Colonic mucosa (tissue), 4 donors: ENCODE results near the gene CASP10. TPM values are rescaled to one million over a fixed set of nuclear protein-coding genes. Genes with fewer than 3 reads are reported as not detected.

Experiments used
- DNase-seq: peaks from one replicate; pipeline ENCODE4 v3.0.0-alpha.2; 2020
- H3K27ac ChIP-seq: fragments of 200-600 bp; one replicate; pipeline ENCODE4 v1.8.0; 2021
- H3K27me3 ChIP-seq: fragments of 200-600 bp; one replicate; pipeline ENCODE4 v1.8.0; 2021
- H3K36me3 ChIP-seq: fragments of 200-600 bp; one replicate; pipeline ENCODE4 v1.8.0; 2021
- H3K4me1 ChIP-seq: fragments of 200-600 bp; one replicate; pipeline ENCODE4 v1.8.0; 2021; ENCODE audit warnings: mild to moderate bottlenecking
- H3K4me3 ChIP-seq: fragments of 200-600 bp; one replicate; pipeline ENCODE4 v1.8.0; 2021
- H3K9ac ChIP-seq, 2 donors: one replicate each; pipeline ENCODE4 v1.7.0; 2013; ENCODE audit warnings: control low read depth in 2 of 2, low read depth in 2 of 2, low read length in 2 of 2
- H3K9me3 ChIP-seq: fragments of 200-600 bp; one replicate; pipeline ENCODE4 v1.8.0; 2021
- intact Hi-C: fragments of 100-400 bp; cut with DNase I; formaldehyde crosslinking; loops from one replicate; pipeline ENCODE4 v1.14.1; 2022
- total RNA-seq, 2 donors: library from RNA; stranded (reverse); fragmentation: NEBNext Ultra II Directional in 1 of 2; extraction: Animal tissue kit (Norgen Biotek cat#: 25700) in 1 of 2; gene quantifications; one replicate each; pipeline ENCODE4 v1.2.1, GENCODE V29; 2021
- TF ChIP-seq, protein P1 (sequence below): fragments of 200-600 bp; IDR thresholded peaks from one replicate; pipeline ENCODE4 v1.8.0; 2022; ENCODE audit warnings: antibody characterized with exemption, mild to moderate bottlenecking
- donor health status: healthy.
- donor health status: DM: no; HTN: no; CAD: no.
- donor health status: DM: no; HTN: no; CAD: no.

CASP10 gene
- total RNA-seq, 2 donors from 2014 or later = 28.0 to 52.3 TPM

DNA sequence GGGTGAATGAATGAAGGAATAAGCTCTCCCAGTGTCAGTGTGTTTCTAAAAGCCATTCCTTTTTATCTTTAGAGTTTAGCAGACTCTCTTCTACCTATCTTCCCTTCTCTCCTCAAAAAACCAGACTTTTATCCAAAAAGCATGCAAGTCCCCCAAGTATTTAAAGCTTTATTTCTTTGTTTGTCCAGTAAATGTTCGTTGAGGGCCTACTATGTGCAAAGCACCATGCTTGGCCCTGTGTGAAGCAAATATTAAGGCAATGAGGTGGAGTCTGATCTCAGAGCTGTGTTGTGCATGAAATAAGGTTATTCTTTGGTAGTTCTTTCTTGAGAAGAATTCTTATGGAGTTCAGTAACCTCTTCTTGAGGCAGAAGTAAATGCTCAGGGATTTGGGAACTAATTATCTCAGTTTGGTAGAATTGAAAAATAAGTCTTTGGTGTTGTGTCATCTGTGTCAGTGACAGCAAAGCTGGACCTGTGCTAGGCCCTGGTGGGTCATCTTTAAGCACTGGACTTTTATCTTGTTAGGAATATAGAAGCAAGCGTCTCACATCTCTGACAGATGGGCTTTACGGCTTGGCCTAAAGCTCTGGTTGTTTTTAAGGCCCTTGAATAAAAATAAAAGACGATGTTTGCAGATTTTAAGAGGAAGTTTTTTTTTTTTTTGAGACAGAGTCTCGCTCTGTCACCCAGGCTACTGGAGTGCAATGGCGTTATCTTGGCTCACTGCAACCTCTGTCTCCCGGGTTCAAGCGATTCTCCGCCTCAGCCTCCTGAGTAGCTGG lies 28.1 kb upstream of the CASP10 start:
- H3K9ac ChIP-seq = peak overlapping the region in 1 of 2 donors; percentile 12
- H3K9me3 ChIP-seq = no peaks in the 10 kb centered on the region
- TF ChIP-seq, protein P1, sequence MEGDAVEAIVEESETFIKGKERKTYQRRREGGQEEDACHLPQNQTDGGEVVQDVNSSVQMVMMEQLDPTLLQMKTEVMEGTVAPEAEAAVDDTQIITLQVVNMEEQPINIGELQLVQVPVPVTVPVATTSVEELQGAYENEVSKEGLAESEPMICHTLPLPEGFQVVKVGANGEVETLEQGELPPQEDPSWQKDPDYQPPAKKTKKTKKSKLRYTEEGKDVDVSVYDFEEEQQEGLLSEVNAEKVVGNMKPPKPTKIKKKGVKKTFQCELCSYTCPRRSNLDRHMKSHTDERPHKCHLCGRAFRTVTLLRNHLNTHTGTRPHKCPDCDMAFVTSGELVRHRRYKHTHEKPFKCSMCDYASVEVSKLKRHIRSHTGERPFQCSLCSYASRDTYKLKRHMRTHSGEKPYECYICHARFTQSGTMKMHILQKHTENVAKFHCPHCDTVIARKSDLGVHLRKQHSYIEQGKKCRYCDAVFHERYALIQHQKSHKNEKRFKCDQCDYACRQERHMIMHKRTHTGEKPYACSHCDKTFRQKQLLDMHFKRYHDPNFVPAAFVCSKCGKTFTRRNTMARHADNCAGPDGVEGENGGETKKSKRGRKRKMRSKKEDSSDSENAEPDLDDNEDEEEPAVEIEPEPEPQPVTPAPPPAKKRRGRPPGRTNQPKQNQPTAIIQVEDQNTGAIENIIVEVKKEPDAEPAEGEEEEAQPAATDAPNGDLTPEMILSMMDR = no peak
- DNase-seq = no peak
- H3K27me3 ChIP-seq = no peaks in the 10 kb centered on the region
- peak overlapping the region; percentile 24 for H3K27ac ChIP-seq
- H3K4me3 ChIP-seq = no peak overlapping the region
- H3K4me1 ChIP-seq = peaks cover 21% of the 10 kb centered on the region
- H3K36me3 ChIP-seq = peaks cover 21% of the 10 kb centered on the region
- intact Hi-C loops = loop anchor here (5.0 kb wide), 2 partner anchors 38 to 83 kb away; partner anchors contain the start of genes CFLAR, HYCC2 and NDUFB3

- Histone ChIP-seq H3K4me1 (peaks cover 11% of the 10 kb centered on the region), H3K4me3 (no peak overlapping the region), H3K9ac (no peak overlapping the region), H3K27me3 (no peaks in the 10 kb centered on the region), H3K36me3 (peaks cover 27% of the 10 kb centered on the region), H3K9me3 (no peaks in the 10 kb centered on the region), H3K27ac (peak overlapping the region; percentile 84)
- TF ChIP-seq, protein P1 = no peak
- intact Hi-C loops = loop anchor here (5.0 kb wide), 1 partner anchor 84 kb away; the partner anchor contains the start of genes HYCC2 and NDUFB3
- DNase-seq = no peak
Measured at GRCh38 chr2:201156036-201156435, 26.9 kb upstream of the CASP10 start.

DNA sequence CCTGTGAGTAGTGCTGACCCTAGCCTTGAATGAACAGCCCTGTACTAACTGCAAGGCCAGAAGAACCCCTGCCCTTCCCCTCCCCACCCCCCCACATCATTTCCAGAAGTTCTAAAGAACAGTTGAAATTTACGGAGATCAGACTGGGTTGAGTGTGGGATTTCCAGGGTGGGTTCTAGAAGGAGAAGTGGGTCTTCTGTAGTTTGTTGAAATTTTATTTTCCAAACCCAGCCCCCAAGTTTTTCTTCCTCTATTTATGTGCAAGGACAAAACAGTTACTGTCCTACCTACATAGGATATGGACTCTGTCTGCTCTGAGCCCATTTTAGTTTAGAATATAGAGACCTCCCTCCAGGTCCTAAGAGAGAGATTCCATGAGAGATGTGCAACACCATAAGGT lies 26.3 kb upstream of the CASP10 start:
- H3K9ac ChIP-seq = no peak overlapping the region
- intact Hi-C loops = loop anchor here (5.0 kb wide), 1 partner anchor 84 kb away; the partner anchor contains the start of genes HYCC2 and NDUFB3
- no peaks in the 10 kb centered on the region for H3K9me3 ChIP-seq
- TF ChIP-seq, protein P1 = no peak
- no peak for DNase-seq
- H3K4me1 ChIP-seq = peaks cover 11% of the 10 kb centered on the region
- H3K27me3 ChIP-seq = no peaks in the 10 kb centered on the region
- H3K27ac ChIP-seq = peak overlapping the region; percentile 84
- H3K36me3 ChIP-seq = peaks cover 29% of the 10 kb centered on the region
- H3K4me3 ChIP-seq = no peak overlapping the region

DNA sequence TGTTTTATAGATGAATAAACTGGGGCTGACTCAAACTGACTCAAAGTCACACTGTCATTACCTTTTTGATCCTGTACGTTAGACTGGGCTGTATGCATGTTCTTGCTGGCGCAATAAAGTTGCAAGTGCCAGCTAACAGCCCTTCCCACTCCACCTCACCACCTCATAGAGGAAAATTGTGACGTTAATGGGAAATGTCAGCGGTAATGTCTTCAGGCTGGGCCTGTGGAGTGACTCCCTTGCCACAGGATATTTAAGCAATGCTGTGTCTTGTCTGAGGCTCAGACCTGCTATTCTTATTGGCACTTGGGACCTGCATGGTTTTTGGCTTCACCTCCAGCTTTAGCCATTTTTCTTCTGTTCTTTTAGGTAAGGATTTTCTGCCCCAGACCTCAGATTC lies 25.2 kb upstream of the CASP10 start:
- Histone ChIP-seq H3K27me3 (no peaks in the 10 kb centered on the region), H3K4me3 (no peak overlapping the region), H3K27ac (peak overlapping the region; percentile 84), H3K4me1 (peaks cover 11% of the 10 kb centered on the region), H3K9ac (peak overlapping the region; percentile 39 to 64), H3K9me3 (no peaks in the 10 kb centered on the region), H3K36me3 (peaks cover 39% of the 10 kb centered on the region)
- peak; percentile 47 for DNase-seq
- intact Hi-C loops = loop anchor here (5.0 kb wide), 1 partner anchor 85 kb away; the partner anchor contains the start of genes HYCC2 and NDUFB3
- TF ChIP-seq, protein P1 = no peak

DNA sequence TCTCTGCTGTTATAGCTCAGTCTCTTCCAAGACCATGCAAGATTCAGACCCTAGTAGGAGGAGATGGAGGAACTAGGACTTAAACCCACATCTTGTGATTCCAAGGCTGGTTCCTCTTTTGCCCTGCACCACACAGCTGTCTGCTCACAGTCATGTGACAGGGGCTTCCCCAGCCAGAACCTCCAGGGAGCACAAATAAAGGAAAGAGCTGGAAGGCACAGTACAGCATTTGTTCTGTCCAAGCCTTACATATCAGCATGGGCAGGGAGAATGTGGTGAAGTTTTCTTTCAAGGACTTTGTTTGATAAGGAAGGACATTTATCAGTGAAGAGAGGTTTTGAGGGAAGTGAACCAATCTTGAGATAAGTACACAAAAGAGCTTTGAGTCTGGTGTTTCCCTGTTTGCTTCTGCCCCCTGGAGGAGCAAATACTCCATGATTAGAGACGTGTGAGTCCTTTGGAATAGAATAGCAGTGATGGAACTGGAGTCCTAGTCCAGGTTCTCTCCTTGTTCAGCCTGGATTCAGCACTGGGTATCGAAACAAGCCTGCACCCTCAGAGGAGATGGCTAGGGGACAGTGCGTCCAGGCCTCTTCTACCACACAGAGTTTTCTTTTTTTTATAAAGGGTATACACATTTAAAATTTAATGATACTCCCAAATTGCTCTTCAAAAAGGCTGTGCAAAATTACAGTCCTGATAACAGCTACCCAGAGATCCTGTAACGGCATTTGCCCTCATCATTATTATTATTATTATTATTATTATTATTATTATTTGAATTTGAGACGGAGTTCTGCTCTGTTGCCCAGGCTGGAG lies 24.6 kb upstream of the CASP10 start:
- no peak overlapping the region for H3K4me3 ChIP-seq
- TF ChIP-seq, protein P1 = peak; percentile 48
- no peaks in the 10 kb centered on the region for H3K27me3 ChIP-seq
- peaks cover 11% of the 10 kb centered on the region for H3K4me1 ChIP-seq
- peak overlapping the region in 1 of 2 donors; percentile 64 for H3K9ac ChIP-seq
- H3K9me3 ChIP-seq = no peaks in the 10 kb centered on the region
- peaks cover 39% of the 10 kb centered on the region for H3K36me3 ChIP-seq
- intact Hi-C loops = loop anchor here (5.0 kb wide), 1 partner anchor 86 kb away; the partner anchor contains the start of genes HYCC2 and NDUFB3
- DNase-seq = peak; percentile 89
- peak overlapping the region; percentile 84 for H3K27ac ChIP-seq
